Measurements from ENCODE around the gene MYL7. TPM values are rescaled to one million over a fixed set of nuclear protein-coding genes. Genes with fewer than 3 reads are reported as not detected.

Gene MYL7
- total RNA-seq, 1 experiment from 2014 or later, result not detected

DNA sequence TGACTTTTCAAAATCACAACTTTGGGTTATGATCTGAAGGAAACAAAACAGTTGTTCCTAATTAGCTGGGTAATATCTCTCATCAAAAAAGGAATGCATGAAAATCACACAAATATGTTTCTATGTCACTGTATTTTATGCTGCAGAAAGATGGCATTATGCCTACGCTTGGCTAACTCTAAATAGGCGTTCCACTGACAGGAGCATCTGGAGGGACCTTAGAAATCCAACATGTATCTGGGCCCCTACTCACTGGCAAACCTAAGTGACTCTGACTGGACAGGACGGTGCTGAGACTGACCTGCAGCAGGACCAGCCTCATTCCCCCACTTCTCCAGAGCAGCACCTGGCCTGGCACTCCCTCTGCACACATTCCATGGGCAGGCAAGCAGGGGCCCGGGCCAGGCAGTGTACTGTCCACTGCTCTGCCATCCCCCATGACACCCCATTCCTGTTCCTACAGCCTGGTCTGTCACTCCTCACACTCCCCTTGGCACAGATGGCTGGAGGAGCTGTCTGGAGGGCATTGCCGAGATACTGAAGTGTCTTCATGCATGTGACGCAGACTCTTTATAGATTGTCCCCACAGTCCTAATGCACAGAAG is 2.6 kb upstream of the MYL7 start:
- CTCF ChIA-PET, result no interaction called here
- TF ChIP-seq, protein P1, sequence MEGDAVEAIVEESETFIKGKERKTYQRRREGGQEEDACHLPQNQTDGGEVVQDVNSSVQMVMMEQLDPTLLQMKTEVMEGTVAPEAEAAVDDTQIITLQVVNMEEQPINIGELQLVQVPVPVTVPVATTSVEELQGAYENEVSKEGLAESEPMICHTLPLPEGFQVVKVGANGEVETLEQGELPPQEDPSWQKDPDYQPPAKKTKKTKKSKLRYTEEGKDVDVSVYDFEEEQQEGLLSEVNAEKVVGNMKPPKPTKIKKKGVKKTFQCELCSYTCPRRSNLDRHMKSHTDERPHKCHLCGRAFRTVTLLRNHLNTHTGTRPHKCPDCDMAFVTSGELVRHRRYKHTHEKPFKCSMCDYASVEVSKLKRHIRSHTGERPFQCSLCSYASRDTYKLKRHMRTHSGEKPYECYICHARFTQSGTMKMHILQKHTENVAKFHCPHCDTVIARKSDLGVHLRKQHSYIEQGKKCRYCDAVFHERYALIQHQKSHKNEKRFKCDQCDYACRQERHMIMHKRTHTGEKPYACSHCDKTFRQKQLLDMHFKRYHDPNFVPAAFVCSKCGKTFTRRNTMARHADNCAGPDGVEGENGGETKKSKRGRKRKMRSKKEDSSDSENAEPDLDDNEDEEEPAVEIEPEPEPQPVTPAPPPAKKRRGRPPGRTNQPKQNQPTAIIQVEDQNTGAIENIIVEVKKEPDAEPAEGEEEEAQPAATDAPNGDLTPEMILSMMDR (IDR thresholded peaks at IDR 0.05; ENCODE audit: unreplicated experiment), result no peak
- DNase-seq (ENCODE audit: unreplicated experiment), result no peak
- no peaks in the 10 kb centered on the region for H3K36me3 Mint-ChIP-seq (ENCODE audit: insufficient read depth, unreplicated experiment)
- no peaks in the 10 kb centered on the region for H3K9me3 Mint-ChIP-seq (ENCODE audit: unreplicated experiment)
- H3K27me3 Mint-ChIP-seq (ENCODE audit: insufficient read depth, unreplicated experiment), result no peaks in the 10 kb centered on the region
- no TSS peak for BruUV-seq (replicated peaks)
- intact Hi-C loops (cut with micrococcal nuclease), result no loop called here
- POLR2A ChIA-PET, result no interaction called here
- H3K27ac Mint-ChIP-seq (ENCODE audit: low read depth, unreplicated experiment), result no peak overlapping the region
- no peak overlapping the region for H3K4me3 Mint-ChIP-seq (ENCODE audit: unreplicated experiment)
- no peaks in the 10 kb centered on the region for H3K4me1 Mint-ChIP-seq (ENCODE audit: insufficient read depth, unreplicated experiment)

DNA sequence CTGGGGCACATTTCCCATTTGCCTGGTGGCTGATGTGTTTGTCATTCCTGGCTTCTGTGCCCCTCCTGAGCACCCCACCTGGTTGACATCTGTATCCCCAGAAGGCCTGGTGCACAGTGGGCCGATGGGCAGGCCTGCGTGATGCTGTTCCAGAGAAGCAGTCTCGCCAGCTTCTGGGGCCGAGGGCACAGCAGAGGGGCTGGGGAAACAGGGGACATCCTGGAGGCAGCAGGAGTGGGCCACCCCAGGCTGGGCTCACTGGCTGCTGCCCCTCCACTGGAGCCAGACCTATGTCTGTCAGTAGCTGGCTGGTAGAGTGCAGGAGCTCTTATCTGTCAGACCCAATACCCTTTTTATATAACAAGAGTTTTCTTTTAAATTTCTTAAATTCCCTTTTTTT is 896 bp upstream of the MYL7 start:
- BruUV-seq (replicated peaks), result no TSS peak
- POLR2A ChIA-PET, result interaction anchor here (0.8 kb wide), 1 partner anchor 76 kb away, joined by 3 read pairs; the partner anchor contains the start of gene PGAM2
- TF ChIP-seq, protein P1 (IDR thresholded peaks at IDR 0.05; ENCODE audit: unreplicated experiment), result no peak
- H3K27ac Mint-ChIP-seq (ENCODE audit: low read depth, unreplicated experiment), result no peak overlapping the region
- H3K4me1 Mint-ChIP-seq (ENCODE audit: insufficient read depth, unreplicated experiment), result no peaks in the 10 kb centered on the region
- no peak overlapping the region for H3K4me3 Mint-ChIP-seq (ENCODE audit: unreplicated experiment)
- H3K27me3 Mint-ChIP-seq (ENCODE audit: insufficient read depth, unreplicated experiment), result no peaks in the 10 kb centered on the region
- no peaks in the 10 kb centered on the region for H3K36me3 Mint-ChIP-seq (ENCODE audit: insufficient read depth, unreplicated experiment)
- DNase-seq (ENCODE audit: unreplicated experiment), result no peak
- intact Hi-C loops (cut with micrococcal nuclease), result no loop called here
- CTCF ChIA-PET, result interaction anchor here (1.2 kb wide), 1 partner anchor 27 kb away, joined by 3 read pairs; no protein-coding TSS in a partner anchor
- H3K9me3 Mint-ChIP-seq (ENCODE audit: unreplicated experiment), result no peaks in the 10 kb centered on the region

DNA sequence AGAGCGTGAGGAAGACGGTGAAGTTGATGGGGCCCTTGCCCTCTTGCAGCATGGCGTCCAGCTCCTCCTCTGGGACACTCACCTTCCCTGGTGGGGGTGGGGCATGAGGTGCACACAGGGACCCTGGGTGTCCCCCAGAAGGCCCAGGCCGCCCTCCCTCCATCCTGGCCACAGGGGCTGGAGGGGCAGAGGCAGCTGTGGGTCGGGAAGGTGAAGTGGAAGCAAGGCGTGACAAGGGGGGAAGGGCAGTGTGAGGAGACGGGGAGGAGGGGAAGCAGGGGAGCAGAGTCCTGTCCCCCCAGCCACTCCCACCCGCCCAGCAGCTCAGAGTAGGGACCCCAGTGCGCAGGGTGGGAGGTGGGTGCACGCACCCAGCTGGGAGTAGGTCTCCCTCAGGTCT is 791 bp downstream of the MYL7 start:
- Mint-ChIP-seq H3K36me3 (ENCODE audit: insufficient read depth, unreplicated experiment) (no peaks in the 10 kb centered on the region), H3K27ac (ENCODE audit: low read depth, unreplicated experiment) (no peak overlapping the region), H3K9me3 (ENCODE audit: unreplicated experiment) (no peaks in the 10 kb centered on the region), H3K27me3 (ENCODE audit: insufficient read depth, unreplicated experiment) (no peaks in the 10 kb centered on the region), H3K4me3 (ENCODE audit: unreplicated experiment) (no peak overlapping the region), H3K4me1 (ENCODE audit: insufficient read depth, unreplicated experiment) (peaks cover 3% of the 10 kb centered on the region)
- ChIA-PET CTCF (interaction anchor here (0.9 kb wide), 1 partner anchor 120 kb away, joined by 3 read pairs; no protein-coding TSS in a partner anchor), POLR2A (no interaction called here)
- TF ChIP-seq, protein P1 (IDR thresholded peaks at IDR 0.05; ENCODE audit: unreplicated experiment), result no peak
- intact Hi-C loops (cut with micrococcal nuclease), result no loop called here
- BruUV-seq (replicated peaks), result no TSS peak
- no peak for DNase-seq (ENCODE audit: unreplicated experiment)

DNA sequence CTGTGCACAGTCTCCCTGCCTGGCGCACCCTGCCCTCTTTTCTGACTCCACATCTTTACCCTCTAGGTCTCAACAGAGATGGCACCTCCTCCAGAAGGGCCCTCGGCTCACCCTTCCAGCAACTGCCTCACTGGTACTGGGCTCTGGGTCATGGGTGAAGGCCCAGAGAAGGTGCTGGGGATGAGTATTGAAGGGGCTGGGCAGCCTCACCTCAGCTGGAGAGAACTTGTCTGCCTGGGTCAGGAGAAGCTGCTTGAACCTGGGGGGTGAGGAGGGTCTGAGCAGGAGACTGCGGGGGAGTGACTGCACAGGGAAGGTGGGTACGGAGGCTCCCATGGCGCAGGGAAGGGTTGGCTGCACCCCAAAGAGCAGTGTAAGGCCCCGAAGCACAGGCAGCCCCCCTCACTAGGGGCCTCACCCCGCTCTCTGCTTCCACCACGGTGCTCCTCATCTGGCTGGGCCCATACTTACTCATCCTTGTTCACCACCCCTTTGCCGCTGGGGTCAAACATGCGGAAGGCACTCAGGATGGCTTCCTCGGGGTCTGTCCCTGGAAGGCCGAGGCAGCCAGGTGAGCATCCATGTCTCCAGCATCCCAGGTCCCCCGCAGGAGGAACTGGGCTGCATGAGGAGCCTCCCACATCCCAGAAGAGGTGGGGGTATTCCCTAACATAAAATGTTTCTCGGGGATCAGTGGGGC is 1.7 kb downstream of the MYL7 start:
- no peaks in the 10 kb centered on the region for H3K9me3 Mint-ChIP-seq (ENCODE audit: unreplicated experiment)
- DNase-seq (ENCODE audit: unreplicated experiment), result no peak
- intact Hi-C loops (cut with micrococcal nuclease), result no loop called here
- BruUV-seq (replicated peaks), result no TSS peak
- CTCF ChIA-PET, result no interaction called here
- POLR2A ChIA-PET, result no interaction called here
- TF ChIP-seq, protein P1 (IDR thresholded peaks at IDR 0.05; ENCODE audit: unreplicated experiment), result no peak
- H3K27me3 Mint-ChIP-seq (ENCODE audit: insufficient read depth, unreplicated experiment), result no peaks in the 10 kb centered on the region
- H3K27ac Mint-ChIP-seq (ENCODE audit: low read depth, unreplicated experiment), result no peak overlapping the region
- peaks cover 10% of the 10 kb centered on the region for H3K4me1 Mint-ChIP-seq (ENCODE audit: insufficient read depth, unreplicated experiment)
- no peaks in the 10 kb centered on the region for H3K36me3 Mint-ChIP-seq (ENCODE audit: insufficient read depth, unreplicated experiment)
- H3K4me3 Mint-ChIP-seq (ENCODE audit: unreplicated experiment), result no peak overlapping the region
